CD14-positive monocyte (primary cell): ENCODE data around the gene HEBP1. TPM values are rescaled to one million over a fixed set of nuclear protein-coding genes. Genes with fewer than 3 reads are reported as not detected.

ENCODE experiments used
- DNase-seq, 3 donors: peaks; one replicate each; pipeline ENCODE4 v3.0.0-alpha.2; 2011 to 2022
- H2AFZ ChIP-seq: 2 replicates; pipeline ENCODE4 v1.6.0; 2012; ENCODE audit warnings: mild to moderate bottlenecking, low read depth, low read length, inconsistent platforms; ENCODE audit not compliant: insufficient read depth, poor library complexity, severe bottlenecking
- H3K27ac ChIP-seq, 2 donors: 1 replicate in 1 of 2; 2 replicates in 1 of 2; pipeline ENCODE4 v1.5.1; 2012 to 2013; ENCODE audit warnings: low read length in 2 of 2, control low read depth in 1 of 2, inconsistent platforms in 1 of 2, low read depth in 1 of 2, mild to moderate bottlenecking in 1 of 2
- H3K27me3 ChIP-seq, 2 donors: one replicate each; pipeline versions ENCODE4 v1.6.0 to v1.6.1; 2011 to 2013; ENCODE audit warnings: low read length in 2 of 2; ENCODE audit not compliant: control insufficient read depth in 2 of 2, insufficient read depth in 2 of 2
- H3K36me3 ChIP-seq, 2 donors: replicated peaks in 1 of 2; 1 replicate in 1 of 2; 2 replicates in 1 of 2; pipeline versions ENCODE4 v1.5.1 to v1.6.1; 2012 to 2013; ENCODE audit warnings: low read length in 2 of 2, control low read depth in 1 of 2, inconsistent platforms in 1 of 2, mild to moderate bottlenecking in 1 of 2; ENCODE audit not compliant: insufficient read depth in 2 of 2, control insufficient read depth in 1 of 2
- H3K4me1 ChIP-seq, 2 donors: 1 replicate in 1 of 2; 2 replicates in 1 of 2; pipeline versions ENCODE4 v1.5.1 to v1.6.1; 2012 to 2013; ENCODE audit warnings: low read length in 2 of 2, control low read depth in 1 of 2, inconsistent platforms in 1 of 2, mild to moderate bottlenecking in 1 of 2, moderate library complexity in 1 of 2; ENCODE audit not compliant: insufficient read depth in 2 of 2, control insufficient read depth in 1 of 2
- H3K4me2 ChIP-seq: replicated peaks from 2 replicates; pipeline ENCODE3; 2012; ENCODE audit warnings: low read length, moderate library complexity, mild to moderate bottlenecking; ENCODE audit not compliant: poor library complexity, severe bottlenecking; ENCODE audit errors: extremely low read depth
- H3K4me3 ChIP-seq, 3 experiments: fragments of 200-600 bp in 1 of 3; sonication (generic) in 1 of 3; replicated peaks in 1 of 3; 1 replicate in 2 of 3; 2 replicates in 1 of 3; pipeline ENCODE4 v1.5.1; 2011 to 2013; ENCODE audit warnings: low read length in 3 of 3, mild to moderate bottlenecking in 3 of 3, control low read depth in 2 of 3, low read depth in 2 of 3, inconsistent platforms in 1 of 3, moderate library complexity in 1 of 3
- H3K79me2 ChIP-seq: 2 replicates; pipeline ENCODE4 v1.6.0; 2012; ENCODE audit warnings: mild to moderate bottlenecking, control low read depth, inconsistent platforms, low read length, moderate library complexity; ENCODE audit not compliant: insufficient read depth
- H3K9ac ChIP-seq: 2 replicates; pipeline ENCODE4 v1.6.0; 2017; ENCODE audit warnings: low read length, mild to moderate bottlenecking; ENCODE audit not compliant: insufficient read depth, poor library complexity, severe bottlenecking
- H3K9me3 ChIP-seq, 2 donors: replicated peaks in 1 of 2; 1 replicate in 1 of 2; 2 replicates in 1 of 2; pipeline versions ENCODE4 v1.5.1 to v1.6.1; 2012 to 2013; ENCODE audit warnings: low read length in 2 of 2, control low read depth in 1 of 2; ENCODE audit not compliant: control insufficient read depth in 1 of 2, insufficient read depth in 1 of 2
- H4K20me1 ChIP-seq: 2 replicates; pipeline ENCODE4 v1.6.0; 2012; ENCODE audit warnings: mild to moderate bottlenecking, low read length, control low read depth, moderate library complexity; ENCODE audit not compliant: insufficient read depth
- H3K27ac Mint-ChIP-seq, 7 donors: one replicate each; pipeline ENCODE4 v1.8.0; 2020; ENCODE audit warnings: mild to moderate bottlenecking in 7 of 7, mixed read lengths in 7 of 7, moderate library complexity in 6 of 7, inconsistent platforms in 2 of 7
- H3K27me3 Mint-ChIP-seq, 3 donors: one replicate each; pipeline ENCODE4 v1.8.0; 2021 to 2022; ENCODE audit warnings: low read depth in 3 of 3, mild to moderate bottlenecking in 3 of 3, mixed read lengths in 3 of 3, moderate library complexity in 3 of 3, inconsistent platforms in 1 of 3
- H3K36me3 Mint-ChIP-seq, 2 donors: one replicate each; pipeline ENCODE4 v1.8.0; 2020; ENCODE audit warnings: mixed read lengths in 2 of 2, inconsistent platforms in 1 of 2, mild to moderate bottlenecking in 1 of 2
- H3K4me1 Mint-ChIP-seq: one replicate; pipeline ENCODE4 v1.8.0; 2020; ENCODE audit warnings: mild to moderate bottlenecking, mixed read lengths
- H3K4me3 Mint-ChIP-seq, 2 donors: one replicate each; pipeline ENCODE4 v1.8.0; 2020; ENCODE audit warnings: mild to moderate bottlenecking in 2 of 2, mixed read lengths in 2 of 2, moderate library complexity in 1 of 2
- H3K9me3 Mint-ChIP-seq, 7 donors: one replicate each; pipeline ENCODE4 v1.8.0; 2020 to 2022; ENCODE audit warnings: mixed read lengths in 7 of 7, mild to moderate bottlenecking in 6 of 7, moderate library complexity in 6 of 7, inconsistent platforms in 2 of 7
- CTCF ChIP-seq: fragments of 200-600 bp; IDR thresholded peaks from one replicate; pipeline ENCODE4 v1.8.0; 2022; ENCODE audit warnings: antibody characterized with exemption, mild to moderate bottlenecking
- WGBS: methylation state at CpG from one replicate; pipeline ENCODE4 v1.1.5; 2013; ENCODE audit warnings: missing lambda C conversion rate; ENCODE audit not compliant: insufficient coverage; 5-methylcytosine and 5-hydroxymethylcytosine counted together
- intact Hi-C, 2 donors: fragments of 100-400 bp; cut with micrococcal nuclease; formaldehyde crosslinking; loops; one replicate each; pipeline versions ENCODE4 v1.15.0 to v1.15.1; 2023
- polyA plus RNA-seq, 3 donors: library from polyadenylated mRNA; depleted of rRNA in 1 of 3; unstranded in 2 of 3; stranded (reverse) in 1 of 3; fragments of 300-500 nt in 2 of 3; fragments of >200 nt in 1 of 3; fragmentation: Illumina TruSeq in 2 of 3; gene quantifications; 1 replicate in 2 of 3; 2 replicates in 1 of 3; pipeline ENCODE4 v1.2.3, GENCODE V29; 2012 to 2021

The HEBP1 gene
- polyA plus RNA-seq, 3 donors = 33.4 to 89.3 (median 71.3) TPM

- Histone ChIP-seq H3K4me1 (no peaks in the 10 kb centered on the region), H3K9me3 (no peaks in the 10 kb centered on the region), H3K79me2 (no peaks in the 10 kb centered on the region), H3K27ac (no peak overlapping the region), H3K9ac (no peak overlapping the region), H3K36me3 (no peaks in the 10 kb centered on the region), H3K27me3 (no peaks in the 10 kb centered on the region), H3K4me2 (no peak overlapping the region), H3K4me3 (no peak overlapping the region), H2AFZ (no peak overlapping the region), H4K20me1 (no peaks in the 10 kb centered on the region)
- H3K4me3 Mint-ChIP-seq = no peak overlapping the region
- intact Hi-C loops = no loop called here
- H3K27me3 Mint-ChIP-seq = peaks cover 0 to 2% (median 0%) of the 10 kb centered on the region in 3 donors
- no peak for DNase-seq
- H3K27ac Mint-ChIP-seq = no peak overlapping the region
- H3K9me3 Mint-ChIP-seq = peaks cover 0 to 4% (median 0%) of the 10 kb centered on the region in 7 donors
- WGBS = 96% methylated on average over 4 of the region's 5 CpGs
- TF ChIP-seq CTCF = no peak
- peaks cover under 1% of the 10 kb centered on the region for H3K4me1 Mint-ChIP-seq
- H3K36me3 Mint-ChIP-seq = no peaks in the 10 kb centered on the region
These were observed 33.4 kb upstream of the HEBP1 start for GRCh38 chr12:13033476-13033875.

- WGBS = 100% methylated on average over 1 of the region's 2 CpGs
- H3K4me2 ChIP-seq = no peak overlapping the region
- no peaks in the 10 kb centered on the region for H3K79me2 ChIP-seq
- TF ChIP-seq CTCF = no peak
- H3K36me3 ChIP-seq = no peaks in the 10 kb centered on the region
- no peak overlapping the region for H3K9ac ChIP-seq
- no peak overlapping the region for H3K4me3 Mint-ChIP-seq
- no peak overlapping the region for H2AFZ ChIP-seq
- H3K4me3 ChIP-seq = no peak overlapping the region
- peaks cover 0 to 4% (median 0%) of the 10 kb centered on the region in 7 donors for H3K9me3 Mint-ChIP-seq
- no peak overlapping the region for H3K27ac Mint-ChIP-seq
- H4K20me1 ChIP-seq = no peaks in the 10 kb centered on the region
- H3K36me3 Mint-ChIP-seq = no peaks in the 10 kb centered on the region
- no peaks in the 10 kb centered on the region for H3K4me1 ChIP-seq
- H3K4me1 Mint-ChIP-seq = peaks cover 5% of the 10 kb centered on the region
- peaks cover 0 to 2% (median 0%) of the 10 kb centered on the region in 3 donors for H3K27me3 Mint-ChIP-seq
- no peak overlapping the region for H3K27ac ChIP-seq
- no peak for DNase-seq
- H3K27me3 ChIP-seq = no peaks in the 10 kb centered on the region
- intact Hi-C loops = no loop called here
- no peaks in the 10 kb centered on the region for H3K9me3 ChIP-seq
These were observed 32.1 kb upstream of the HEBP1 start for GRCh38 chr12:13032164-13032563.
